ENCODE results near the gene GALNT14.

The GALNT14 gene

DNA sequence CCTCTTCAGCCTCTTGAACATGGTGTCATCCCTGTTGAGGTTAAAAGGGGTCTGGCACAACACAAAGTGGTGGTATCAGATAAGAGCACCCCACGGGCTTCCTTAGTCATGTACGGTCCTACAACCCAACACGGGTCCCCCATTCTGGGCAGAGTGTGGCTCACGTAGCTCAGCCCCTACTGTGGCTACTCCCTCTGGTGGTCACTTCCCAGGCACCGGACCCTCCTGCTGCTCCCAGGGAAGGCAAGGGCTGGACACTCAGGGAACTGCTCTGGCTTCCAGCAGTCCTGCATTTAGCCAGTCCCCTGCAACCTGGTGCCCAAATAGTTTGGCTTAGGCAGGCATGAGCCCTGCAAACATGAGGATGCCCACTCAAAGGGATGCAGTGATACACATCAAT, 58.6 kb downstream of the GALNT14 start:
- DNase-seq (ENCODE audit: low spot score), result no peak
- Histone ChIP-seq H3K36me3 (ENCODE audit: low read depth) (no peaks in the 10 kb centered on the region), H3K9me3 (ENCODE audit: severe bottlenecking) (no peaks in the 10 kb centered on the region), H3K4me3 (ENCODE audit: severe bottlenecking) (no peak overlapping the region), H3K4me1 (ENCODE audit: insufficient read depth, poor library complexity, severe bottlenecking) (no peaks in the 10 kb centered on the region), H3K27me3 (ENCODE audit: insufficient read depth, poor library complexity, severe bottlenecking) (no peaks in the 10 kb centered on the region), H3K27ac (ENCODE audit: poor library complexity, severe bottlenecking) (no peak overlapping the region)
- no peak for ATAC-seq (ENCODE audit: low read depth)
- TF ChIP-seq, protein P1, sequence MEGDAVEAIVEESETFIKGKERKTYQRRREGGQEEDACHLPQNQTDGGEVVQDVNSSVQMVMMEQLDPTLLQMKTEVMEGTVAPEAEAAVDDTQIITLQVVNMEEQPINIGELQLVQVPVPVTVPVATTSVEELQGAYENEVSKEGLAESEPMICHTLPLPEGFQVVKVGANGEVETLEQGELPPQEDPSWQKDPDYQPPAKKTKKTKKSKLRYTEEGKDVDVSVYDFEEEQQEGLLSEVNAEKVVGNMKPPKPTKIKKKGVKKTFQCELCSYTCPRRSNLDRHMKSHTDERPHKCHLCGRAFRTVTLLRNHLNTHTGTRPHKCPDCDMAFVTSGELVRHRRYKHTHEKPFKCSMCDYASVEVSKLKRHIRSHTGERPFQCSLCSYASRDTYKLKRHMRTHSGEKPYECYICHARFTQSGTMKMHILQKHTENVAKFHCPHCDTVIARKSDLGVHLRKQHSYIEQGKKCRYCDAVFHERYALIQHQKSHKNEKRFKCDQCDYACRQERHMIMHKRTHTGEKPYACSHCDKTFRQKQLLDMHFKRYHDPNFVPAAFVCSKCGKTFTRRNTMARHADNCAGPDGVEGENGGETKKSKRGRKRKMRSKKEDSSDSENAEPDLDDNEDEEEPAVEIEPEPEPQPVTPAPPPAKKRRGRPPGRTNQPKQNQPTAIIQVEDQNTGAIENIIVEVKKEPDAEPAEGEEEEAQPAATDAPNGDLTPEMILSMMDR (IDR thresholded peaks at IDR 0.05; ENCODE audit: poor library complexity, severe bottlenecking), result no peak

DNA sequence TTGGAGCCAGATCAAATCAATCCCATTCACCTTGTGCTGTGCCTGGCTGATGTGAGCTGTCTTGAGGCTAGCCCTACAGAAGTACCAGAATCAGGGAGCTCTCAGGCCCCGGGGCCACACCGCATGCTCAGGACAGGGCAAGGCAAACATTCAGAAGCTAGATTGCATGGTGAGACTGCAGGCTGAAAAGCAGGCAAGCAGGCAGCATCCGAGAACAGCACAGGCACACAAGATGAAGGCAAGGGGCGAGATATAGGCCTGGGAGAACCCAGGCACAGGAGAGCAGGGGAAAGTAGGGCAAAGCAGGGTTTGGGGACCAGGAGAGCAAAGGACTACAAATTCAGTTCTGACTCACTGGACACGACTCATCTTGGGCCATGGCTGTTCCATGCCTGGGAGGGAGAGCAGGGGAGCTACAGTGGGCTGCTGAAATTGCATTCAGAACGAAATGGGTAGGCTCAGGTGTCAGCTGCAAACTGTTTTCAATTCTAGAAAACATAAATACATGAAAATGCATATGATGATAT, 59.6 kb downstream of the GALNT14 start:
- Histone ChIP-seq H3K4me1 (ENCODE audit: insufficient read depth, poor library complexity, severe bottlenecking) (no peaks in the 10 kb centered on the region), H3K36me3 (ENCODE audit: low read depth) (no peaks in the 10 kb centered on the region), H3K27me3 (ENCODE audit: insufficient read depth, poor library complexity, severe bottlenecking) (no peaks in the 10 kb centered on the region), H3K4me3 (ENCODE audit: severe bottlenecking) (no peak overlapping the region), H3K27ac (ENCODE audit: poor library complexity, severe bottlenecking) (no peak overlapping the region), H3K9me3 (ENCODE audit: severe bottlenecking) (no peaks in the 10 kb centered on the region)
- no peak for DNase-seq (ENCODE audit: low spot score)
- TF ChIP-seq, protein P1 (IDR thresholded peaks at IDR 0.05; ENCODE audit: poor library complexity, severe bottlenecking), result no peak
- ATAC-seq (ENCODE audit: low read depth), result 0 out of 3 replicates have a peak, but pooled peaks have one; percentile 45

DNA sequence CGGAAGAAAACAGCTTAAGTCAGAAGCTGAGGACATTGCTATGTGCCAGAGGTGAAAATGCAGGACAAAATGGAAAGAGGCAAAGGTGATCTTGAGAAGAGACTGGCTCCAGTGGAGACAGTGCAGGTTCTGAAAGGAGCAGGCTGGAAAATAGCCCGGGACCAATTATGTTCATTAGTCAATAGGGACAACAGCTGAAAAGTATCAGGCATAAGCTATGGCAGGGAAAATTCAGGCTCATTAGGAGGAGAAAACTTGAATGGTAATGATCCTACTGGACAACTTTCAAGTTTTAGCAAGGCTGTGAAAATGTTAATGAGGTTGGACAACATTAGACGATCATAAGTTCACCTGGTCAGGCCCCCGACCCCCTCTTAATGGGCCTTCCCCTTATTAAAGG, 60.2 kb downstream of the GALNT14 start:
- DNase-seq (ENCODE audit: low spot score) (no peak), ATAC-seq (ENCODE audit: low read depth) (no peak)
- Histone ChIP-seq H3K36me3 (ENCODE audit: low read depth) (no peaks in the 10 kb centered on the region), H3K4me3 (ENCODE audit: severe bottlenecking) (no peak overlapping the region), H3K9me3 (ENCODE audit: severe bottlenecking) (no peaks in the 10 kb centered on the region), H3K27me3 (ENCODE audit: insufficient read depth, poor library complexity, severe bottlenecking) (no peaks in the 10 kb centered on the region), H3K4me1 (ENCODE audit: insufficient read depth, poor library complexity, severe bottlenecking) (no peaks in the 10 kb centered on the region), H3K27ac (ENCODE audit: poor library complexity, severe bottlenecking) (no peak overlapping the region)
- TF ChIP-seq, protein P1 (IDR thresholded peaks at IDR 0.05; ENCODE audit: poor library complexity, severe bottlenecking), result no peak

DNA sequence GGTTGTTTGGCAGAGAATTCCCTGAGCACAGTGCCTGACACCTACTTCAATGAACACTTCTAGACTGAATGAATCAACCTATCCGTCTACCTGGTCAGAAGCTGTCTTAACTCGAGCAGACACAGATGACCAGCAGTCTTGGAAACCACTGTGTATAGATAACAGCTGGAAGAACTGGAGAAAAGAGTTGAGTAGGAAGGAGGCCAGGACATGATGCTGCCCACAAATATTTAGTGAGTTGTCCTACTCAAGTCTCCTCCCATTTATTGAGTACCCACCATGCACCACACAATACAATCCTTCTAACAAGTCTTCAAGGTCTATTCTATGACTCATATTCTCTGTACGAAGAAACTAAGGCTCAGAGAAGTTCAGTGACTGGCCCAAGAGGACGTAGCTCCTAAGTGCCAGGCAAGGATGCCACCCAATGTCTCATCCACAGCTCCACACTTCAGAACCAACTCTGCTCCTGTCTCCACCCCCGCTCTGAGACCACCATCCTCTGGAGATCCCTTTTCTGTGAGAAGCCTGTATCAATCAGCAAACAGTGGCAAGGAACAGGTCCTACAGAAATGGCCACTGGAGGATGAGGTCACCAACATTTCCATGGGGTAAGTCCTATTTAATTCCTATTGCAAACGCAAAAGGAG, 62.2 kb downstream of the GALNT14 start:
- Histone ChIP-seq H3K27me3 (ENCODE audit: insufficient read depth, poor library complexity, severe bottlenecking) (no peaks in the 10 kb centered on the region), H3K9me3 (ENCODE audit: severe bottlenecking) (no peaks in the 10 kb centered on the region), H3K27ac (ENCODE audit: poor library complexity, severe bottlenecking) (no peak overlapping the region), H3K4me1 (ENCODE audit: insufficient read depth, poor library complexity, severe bottlenecking) (no peaks in the 10 kb centered on the region), H3K4me3 (ENCODE audit: severe bottlenecking) (no peak overlapping the region), H3K36me3 (ENCODE audit: low read depth) (no peaks in the 10 kb centered on the region)
- DNase-seq (ENCODE audit: low spot score) (no peak), ATAC-seq (ENCODE audit: low read depth) (peak; percentile 72; the same call in 2 of the 3 replicates)
- TF ChIP-seq, protein P1 (IDR thresholded peaks at IDR 0.05; ENCODE audit: poor library complexity, severe bottlenecking), result no peak

DNA sequence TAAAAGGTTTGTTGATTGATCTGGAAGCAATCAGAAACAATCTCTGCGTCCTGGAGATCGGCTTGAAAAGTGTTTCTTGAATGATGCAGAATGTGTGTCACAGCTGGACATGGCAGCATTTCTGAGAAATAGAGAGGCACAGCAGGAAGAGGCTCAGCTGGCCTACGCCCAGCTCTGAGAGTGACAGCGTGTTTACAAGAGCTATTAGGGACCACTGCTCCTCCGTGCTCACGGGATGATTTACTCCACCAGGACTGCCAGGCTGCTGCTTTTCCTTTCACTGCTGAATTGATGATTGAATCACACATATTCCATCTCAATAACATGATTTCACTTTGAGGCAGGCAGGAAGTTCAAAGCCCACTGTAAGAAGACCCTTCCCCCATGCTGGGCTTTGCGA, 62.8 kb downstream of the GALNT14 start:
- no peaks in the 10 kb centered on the region for H3K27me3 ChIP-seq (ENCODE audit: insufficient read depth, poor library complexity, severe bottlenecking)
- H3K36me3 ChIP-seq (ENCODE audit: low read depth), result no peaks in the 10 kb centered on the region
- TF ChIP-seq, protein P1 (IDR thresholded peaks at IDR 0.05; ENCODE audit: poor library complexity, severe bottlenecking), result no peak
- H3K9me3 ChIP-seq (ENCODE audit: severe bottlenecking), result no peaks in the 10 kb centered on the region
- DNase-seq (ENCODE audit: low spot score) (no peak), ATAC-seq (ENCODE audit: low read depth) (no peak)
- no peak overlapping the region for H3K27ac ChIP-seq (ENCODE audit: poor library complexity, severe bottlenecking)
- no peaks in the 10 kb centered on the region for H3K4me1 ChIP-seq (ENCODE audit: insufficient read depth, poor library complexity, severe bottlenecking)
- no peak overlapping the region for H3K4me3 ChIP-seq (ENCODE audit: severe bottlenecking)

Measured in RWPE2 (cell line).